Measurements from ENCODE around the gene CFAP58. TPM values are rescaled to one million over a fixed set of nuclear protein-coding genes. Genes with fewer than 3 reads are reported as not detected.

CFAP58 gene, protein sequence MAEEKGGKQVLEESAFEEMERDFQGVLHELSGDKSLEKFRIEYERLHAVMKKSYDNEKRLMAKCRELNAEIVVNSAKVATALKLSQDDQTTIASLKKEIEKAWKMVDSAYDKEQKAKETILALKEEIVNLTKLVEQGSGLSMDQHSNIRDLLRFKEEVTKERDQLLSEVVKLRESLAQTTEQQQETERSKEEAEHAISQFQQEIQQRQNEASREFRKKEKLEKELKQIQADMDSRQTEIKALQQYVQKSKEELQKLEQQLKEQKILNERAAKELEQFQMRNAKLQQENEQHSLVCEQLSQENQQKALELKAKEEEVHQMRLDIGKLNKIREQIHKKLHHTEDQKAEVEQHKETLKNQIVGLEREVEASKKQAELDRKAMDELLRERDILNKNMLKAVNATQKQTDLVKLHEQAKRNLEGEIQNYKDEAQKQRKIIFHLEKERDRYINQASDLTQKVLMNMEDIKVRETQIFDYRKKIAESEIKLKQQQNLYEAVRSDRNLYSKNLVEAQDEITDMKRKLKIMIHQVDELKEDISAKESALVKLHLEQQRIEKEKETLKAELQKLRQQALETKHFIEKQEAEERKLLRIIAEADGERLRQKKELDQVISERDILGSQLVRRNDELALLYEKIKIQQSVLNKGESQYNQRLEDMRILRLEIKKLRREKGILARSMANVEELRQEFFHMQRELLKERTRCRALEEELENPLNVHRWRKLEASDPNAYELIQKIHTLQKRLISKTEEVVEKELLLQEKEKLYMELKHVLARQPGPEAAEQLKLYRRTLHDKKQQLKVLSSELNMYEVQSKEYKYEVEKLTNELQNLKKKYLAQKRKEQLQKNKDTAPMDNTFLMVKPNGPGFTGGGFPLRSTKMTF
- total RNA-seq, result 0.94 TPM

DNA sequence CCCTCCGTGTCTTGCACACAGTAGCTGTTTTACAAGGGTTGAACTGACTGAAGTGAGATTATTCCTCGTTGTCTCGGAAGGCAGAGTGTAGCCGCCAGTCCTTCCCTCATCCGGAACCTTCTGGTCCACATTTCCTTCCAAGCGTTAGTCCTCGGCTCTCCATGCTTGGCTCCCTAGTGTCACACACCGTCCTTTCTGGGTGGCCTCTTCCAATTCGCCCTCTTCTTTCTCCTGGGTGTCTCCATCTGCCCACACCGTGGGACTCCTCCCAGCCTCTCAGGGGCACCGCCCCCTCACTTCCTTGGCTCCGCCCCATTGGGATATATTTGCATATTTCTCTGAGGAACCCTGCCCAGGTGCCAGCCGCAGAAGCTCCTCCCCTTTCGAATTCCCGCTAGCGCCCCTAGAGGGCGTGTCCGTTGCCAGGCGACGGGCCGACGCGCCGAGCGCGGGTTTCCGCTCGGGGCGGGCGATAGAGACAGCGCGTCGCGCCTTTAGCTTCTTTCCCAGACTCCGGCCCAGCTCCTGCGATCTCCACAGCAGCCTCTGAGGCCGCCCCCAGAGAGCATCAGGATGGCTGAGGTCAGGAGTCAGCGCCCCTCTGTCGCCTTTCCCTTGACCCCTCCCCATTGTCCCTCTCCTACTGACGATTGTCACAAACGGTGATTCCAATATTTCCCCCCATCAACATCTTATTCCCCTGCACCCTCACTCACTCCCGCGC lies at the start of gene CFAP58:
TSS of gene CFAP58 (plus strand) at position 509 of the 724 bp plus-strand sequence. CDS start at position 574, 65 bp downstream.

GRCh38 chr10:104337985-104338735 lies 15.5 kb upstream of the CFAP58 start, which contains the start of gene ITPRIP:
Gene ITPRIP, minus strand, starts transcription at chr10:104338465. Its CDS starts 22,414 bp downstream, at chr10:104316051.

Other genes with a start within 250 kb of the CFAP58 start
- 11.9 TPM for gene SFR1, start 231.7 kb upstream of the CFAP58 start, total RNA-seq
- gene CFAP43, start 121.5 kb upstream of the CFAP58 start, total RNA-seq, result 10.3 TPM
- gene GSTO1, start 98.9 kb upstream of the CFAP58 start, total RNA-seq, result 20.3 TPM
- 4.4 TPM for gene GSTO2, start 84.6 kb upstream of the CFAP58 start, total RNA-seq
- 3.8 TPM for gene ITPRIP, start 15.4 kb upstream of the CFAP58 start, total RNA-seq